ENCODE results near the gene DNTTIP2. TPM values are rescaled to one million over a fixed set of nuclear protein-coding genes. Genes with fewer than 3 reads are reported as not detected.
A peak's percentile ranks its signal among the peaks of the same experiment; 100 is the strongest.
"Not testable (repeated sequence)": the region's sequence is repeated elsewhere in the genome, so short reads cannot be mapped to it uniquely, and the experiment has no call there.

Gene DNTTIP2, protein sequence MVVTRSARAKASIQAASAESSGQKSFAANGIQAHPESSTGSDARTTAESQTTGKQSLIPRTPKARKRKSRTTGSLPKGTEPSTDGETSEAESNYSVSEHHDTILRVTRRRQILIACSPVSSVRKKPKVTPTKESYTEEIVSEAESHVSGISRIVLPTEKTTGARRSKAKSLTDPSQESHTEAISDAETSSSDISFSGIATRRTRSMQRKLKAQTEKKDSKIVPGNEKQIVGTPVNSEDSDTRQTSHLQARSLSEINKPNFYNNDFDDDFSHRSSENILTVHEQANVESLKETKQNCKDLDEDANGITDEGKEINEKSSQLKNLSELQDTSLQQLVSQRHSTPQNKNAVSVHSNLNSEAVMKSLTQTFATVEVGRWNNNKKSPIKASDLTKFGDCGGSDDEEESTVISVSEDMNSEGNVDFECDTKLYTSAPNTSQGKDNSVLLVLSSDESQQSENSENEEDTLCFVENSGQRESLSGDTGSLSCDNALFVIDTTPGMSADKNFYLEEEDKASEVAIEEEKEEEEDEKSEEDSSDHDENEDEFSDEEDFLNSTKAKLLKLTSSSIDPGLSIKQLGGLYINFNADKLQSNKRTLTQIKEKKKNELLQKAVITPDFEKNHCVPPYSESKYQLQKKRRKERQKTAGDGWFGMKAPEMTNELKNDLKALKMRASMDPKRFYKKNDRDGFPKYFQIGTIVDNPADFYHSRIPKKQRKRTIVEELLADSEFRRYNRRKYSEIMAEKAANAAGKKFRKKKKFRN
- polyA plus RNA-seq (2013, experiment 1 of 2), result 132 TPM
- 129 TPM for polyA plus RNA-seq (2013, experiment 2 of 2)

DNA sequence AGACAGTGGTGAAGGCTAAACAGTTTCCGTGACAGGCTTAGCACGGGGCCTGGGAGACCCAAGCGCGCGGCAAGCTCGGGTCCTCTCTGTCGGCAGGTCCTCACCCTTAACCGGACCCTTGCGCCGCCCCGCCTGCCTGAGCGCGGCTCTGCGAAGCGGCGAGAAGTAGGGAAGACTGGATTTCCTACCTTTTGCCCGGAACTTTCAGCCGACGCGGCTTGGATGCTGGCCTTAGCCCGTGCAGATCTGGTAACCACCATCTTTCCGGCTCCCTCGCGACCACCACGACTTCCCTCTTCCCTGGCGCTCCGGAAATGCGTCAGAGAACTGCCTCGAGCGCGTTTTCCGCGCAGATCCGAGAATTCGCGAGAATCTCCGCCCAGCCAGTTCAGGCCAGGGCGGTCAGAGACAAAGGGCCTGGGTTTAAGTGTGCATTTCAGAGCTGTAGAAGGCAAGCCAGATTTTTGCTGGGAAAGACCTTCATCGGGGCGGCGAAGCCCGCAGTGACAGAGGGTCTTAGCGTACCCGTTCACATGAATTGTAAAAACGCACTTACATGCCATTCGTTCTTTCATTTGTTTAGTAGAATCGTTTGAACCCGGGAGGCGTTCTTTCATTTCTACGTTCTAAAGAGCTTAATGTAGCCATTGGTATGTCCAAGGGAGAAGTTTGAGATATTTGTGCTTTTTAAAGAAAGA lies at the start of gene DNTTIP2:
Gene DNTTIP2 (minus strand): TSS at position 318 of the 698 bp plus-strand sequence. CDS start 58 bp downstream, at position 260.
- H3K27me3 ChIP-seq (ENCODE audit: insufficient read depth, low read length, poor library complexity), result no peaks in the 10 kb centered on the region
- no CpG with 5 or more reads among the region's 50 CpGs for WGBS (ENCODE audit: extremely low coverage, insufficient coverage, low lambda C conversion rate)
- H3K18ac ChIP-seq (ENCODE audit: low read length), result peak within 1 kb of the TSS; percentile 94

DNA sequence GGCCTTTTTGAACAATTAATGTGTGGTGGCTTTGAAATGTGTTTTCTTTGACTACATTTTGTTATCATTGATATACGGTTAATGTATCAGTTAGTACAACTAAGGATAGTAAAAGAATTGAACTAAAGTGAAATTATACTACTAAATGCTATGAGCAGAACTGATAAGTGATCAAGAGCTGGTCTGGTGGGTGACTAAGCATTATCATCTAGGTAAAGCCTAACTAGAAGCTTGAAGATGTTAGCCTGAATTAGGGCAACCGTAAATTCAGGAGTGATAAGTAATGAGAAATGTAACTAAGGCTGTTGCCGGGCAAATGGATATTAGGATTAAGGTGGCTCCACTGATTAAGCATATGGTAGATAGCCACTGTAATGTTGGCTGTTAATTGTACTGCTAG lies 46.2 kb upstream of the DNTTIP2 start:
- no peak overlapping the region for H3K4me3 ChIP-seq (ENCODE audit: low read length)
- no peak overlapping the region for H3K4ac ChIP-seq (ENCODE audit: low read depth, low read length)
- H3K4me1 ChIP-seq (ENCODE audit: control insufficient read depth, low read depth, low read length), result no peaks in the 10 kb centered on the region
- DNase-seq, result peak; percentile 9
- no peak overlapping the region for H3K18ac ChIP-seq (ENCODE audit: low read length)
- no peaks in the 10 kb centered on the region for H3K79me1 ChIP-seq (ENCODE audit: low read length)
- no peak overlapping the region for H3K4me2 ChIP-seq (ENCODE audit: low read length)
- no peak overlapping the region for H2BK5ac ChIP-seq (ENCODE audit: low read length)
- no peak overlapping the region for H4K5ac ChIP-seq (ENCODE audit: low read length)
- no peaks in the 10 kb centered on the region for H3K36me3 ChIP-seq (ENCODE audit: control insufficient read depth, insufficient read depth, low read length)
- H3K9ac ChIP-seq (ENCODE audit: low read length), result no peak overlapping the region
- no peak overlapping the region for H2AK5ac ChIP-seq (ENCODE audit: low read length)
- H3K79me2 ChIP-seq (ENCODE audit: control insufficient read depth, insufficient read depth, low read length), result no peaks in the 10 kb centered on the region
- no peak overlapping the region for H3K56ac ChIP-seq (ENCODE audit: low read length)
- no peak overlapping the region for H3K23ac ChIP-seq (ENCODE audit: low read length)
- H2BK15ac ChIP-seq (replicated peaks; ENCODE audit: low read depth), result no peak overlapping the region
- no peak overlapping the region for H2BK120ac ChIP-seq (ENCODE audit: low read depth, low read length)
- H4K8ac ChIP-seq (ENCODE audit: low read depth, low read length), result no peak overlapping the region
- WGBS (ENCODE audit: extremely low coverage, insufficient coverage, low lambda C conversion rate), result no CpG with 5 or more reads among the region's 3 CpGs
- H3K27me3 ChIP-seq (ENCODE audit: insufficient read depth, low read length, poor library complexity), result no peaks in the 10 kb centered on the region
- H3K27ac ChIP-seq (ENCODE audit: low read depth, low read length), result no peak overlapping the region

More for the DNA sequence above, at the start of gene DNTTIP2:
- H3K36me3 ChIP-seq (ENCODE audit: control insufficient read depth, insufficient read depth, low read length), result peaks cover 12% of the 10 kb centered on the region
- peak within 1 kb of the TSS; percentile 89 for H2BK5ac ChIP-seq (ENCODE audit: low read length)
- H2BK15ac ChIP-seq (replicated peaks; ENCODE audit: low read depth), result no peak within 1 kb of the TSS
- DNase-seq, result peak; percentile 97
- no peak within 1 kb of the TSS for H3K23ac ChIP-seq (ENCODE audit: low read length)
- peaks cover 13% of the 10 kb centered on the region for H3K79me1 ChIP-seq (ENCODE audit: low read length)
- peak within 1 kb of the TSS; percentile 88 for H2AK5ac ChIP-seq (ENCODE audit: low read length)
- H2BK120ac ChIP-seq (ENCODE audit: low read depth, low read length), result no peak within 1 kb of the TSS
- peak within 1 kb of the TSS; percentile 100 for H3K9ac ChIP-seq (ENCODE audit: low read length)
- peak within 1 kb of the TSS; percentile 20 for H3K4ac ChIP-seq (ENCODE audit: low read depth, low read length)
- H3K56ac ChIP-seq (ENCODE audit: low read length), result peak within 1 kb of the TSS; percentile 99
- peak within 1 kb of the TSS; percentile 94 for H3K4me3 ChIP-seq (ENCODE audit: low read length)
- peak within 1 kb of the TSS; percentile 100 for H4K5ac ChIP-seq (ENCODE audit: low read length)
- peaks cover 28% of the 10 kb centered on the region for H3K79me2 ChIP-seq (ENCODE audit: control insufficient read depth, insufficient read depth, low read length)
- peaks cover 3% of the 10 kb centered on the region for H3K4me1 ChIP-seq (ENCODE audit: control insufficient read depth, low read depth, low read length)
- peak within 1 kb of the TSS; percentile 96 for H4K8ac ChIP-seq (ENCODE audit: low read depth, low read length)
- peak within 1 kb of the TSS; percentile 86 for H3K27ac ChIP-seq (ENCODE audit: low read depth, low read length)
- peak within 1 kb of the TSS; percentile 99 for H3K4me2 ChIP-seq (ENCODE audit: low read length)

DNA sequence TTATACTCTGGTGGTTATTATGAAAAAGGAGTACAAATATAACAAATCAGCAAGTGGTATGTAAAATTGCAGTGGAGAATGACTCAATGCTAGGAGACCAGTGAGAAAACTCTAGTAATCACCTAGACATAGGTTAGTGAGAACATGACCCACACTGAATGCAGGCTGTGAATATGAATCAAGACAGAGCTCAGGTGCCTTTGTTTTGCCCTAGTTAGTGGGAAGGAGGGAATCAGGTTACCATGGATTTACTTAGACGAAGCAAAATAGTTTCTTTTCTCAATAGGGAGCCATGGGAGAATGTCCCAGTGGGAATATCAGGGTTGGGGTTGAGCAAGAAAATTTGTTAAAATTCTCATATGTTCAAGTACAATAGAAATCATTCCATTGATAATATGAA lies 40.8 kb upstream of the DNTTIP2 start:
- DNase-seq, result no peak
- no peak overlapping the region for H3K23ac ChIP-seq (ENCODE audit: low read length)
- H3K18ac ChIP-seq (ENCODE audit: low read length), result no peak overlapping the region
- H3K27ac ChIP-seq (ENCODE audit: low read depth, low read length), result no peak overlapping the region
- H2AK5ac ChIP-seq (ENCODE audit: low read length), result no peak overlapping the region
- H3K36me3 ChIP-seq (ENCODE audit: control insufficient read depth, insufficient read depth, low read length), result no peaks in the 10 kb centered on the region
- H3K79me1 ChIP-seq (ENCODE audit: low read length), result no peaks in the 10 kb centered on the region
- H3K4ac ChIP-seq (ENCODE audit: low read depth, low read length), result no peak overlapping the region
- H3K56ac ChIP-seq (ENCODE audit: low read length), result no peak overlapping the region
- H3K4me3 ChIP-seq (ENCODE audit: low read length), result no peak overlapping the region
- no peak overlapping the region for H3K4me2 ChIP-seq (ENCODE audit: low read length)
- H4K8ac ChIP-seq (ENCODE audit: low read depth, low read length), result no peak overlapping the region
- H3K79me2 ChIP-seq (ENCODE audit: control insufficient read depth, insufficient read depth, low read length), result no peaks in the 10 kb centered on the region
- H4K5ac ChIP-seq (ENCODE audit: low read length), result no peak overlapping the region
- H2BK120ac ChIP-seq (ENCODE audit: low read depth, low read length), result no peak overlapping the region
- H3K9ac ChIP-seq (ENCODE audit: low read length), result no peak overlapping the region
- no CpG with 5 or more reads among the region's 1 CpG for WGBS (ENCODE audit: extremely low coverage, insufficient coverage, low lambda C conversion rate)
- H3K4me1 ChIP-seq (ENCODE audit: control insufficient read depth, low read depth, low read length), result no peaks in the 10 kb centered on the region
- no peaks in the 10 kb centered on the region for H3K27me3 ChIP-seq (ENCODE audit: insufficient read depth, low read length, poor library complexity)
- H2BK15ac ChIP-seq (replicated peaks; ENCODE audit: low read depth), result no peak overlapping the region
- no peak overlapping the region for H2BK5ac ChIP-seq (ENCODE audit: low read length)

- no peak overlapping the region for H3K18ac ChIP-seq (ENCODE audit: low read length)
- H2BK120ac ChIP-seq (ENCODE audit: low read depth, low read length), result no peak overlapping the region
- H3K36me3 ChIP-seq (ENCODE audit: control insufficient read depth, insufficient read depth, low read length), result no peaks in the 10 kb centered on the region
- no peak overlapping the region for H3K4me2 ChIP-seq (ENCODE audit: low read length)
- no peak overlapping the region for H2AK5ac ChIP-seq (ENCODE audit: low read length)
- H3K27ac ChIP-seq (ENCODE audit: low read depth, low read length), result no peak overlapping the region
- H3K4ac ChIP-seq (ENCODE audit: low read depth, low read length), result no peak overlapping the region
- no peak overlapping the region for H2BK5ac ChIP-seq (ENCODE audit: low read length)
- H3K9ac ChIP-seq (ENCODE audit: low read length), result no peak overlapping the region
- H2BK15ac ChIP-seq (replicated peaks; ENCODE audit: low read depth), result no peak overlapping the region
- no peak for DNase-seq
- no peaks in the 10 kb centered on the region for H3K79me1 ChIP-seq (ENCODE audit: low read length)
- H4K5ac ChIP-seq (ENCODE audit: low read length), result no peak overlapping the region
- WGBS (ENCODE audit: extremely low coverage, insufficient coverage, low lambda C conversion rate), result no CpG with 5 or more reads among the region's 10 CpGs
- no peak overlapping the region for H3K56ac ChIP-seq (ENCODE audit: low read length)
- no peak overlapping the region for H3K4me3 ChIP-seq (ENCODE audit: low read length)
- no peaks in the 10 kb centered on the region for H3K4me1 ChIP-seq (ENCODE audit: control insufficient read depth, low read depth, low read length)
- H3K79me2 ChIP-seq (ENCODE audit: control insufficient read depth, insufficient read depth, low read length), result no peaks in the 10 kb centered on the region
- H3K27me3 ChIP-seq (ENCODE audit: insufficient read depth, low read length, poor library complexity), result no peaks in the 10 kb centered on the region
- H3K23ac ChIP-seq (ENCODE audit: low read length), result no peak overlapping the region
- no peak overlapping the region for H4K8ac ChIP-seq (ENCODE audit: low read depth, low read length)
These were observed 38.3 kb upstream of the DNTTIP2 start for GRCh38 chr1:93917302-93917701.

DNA sequence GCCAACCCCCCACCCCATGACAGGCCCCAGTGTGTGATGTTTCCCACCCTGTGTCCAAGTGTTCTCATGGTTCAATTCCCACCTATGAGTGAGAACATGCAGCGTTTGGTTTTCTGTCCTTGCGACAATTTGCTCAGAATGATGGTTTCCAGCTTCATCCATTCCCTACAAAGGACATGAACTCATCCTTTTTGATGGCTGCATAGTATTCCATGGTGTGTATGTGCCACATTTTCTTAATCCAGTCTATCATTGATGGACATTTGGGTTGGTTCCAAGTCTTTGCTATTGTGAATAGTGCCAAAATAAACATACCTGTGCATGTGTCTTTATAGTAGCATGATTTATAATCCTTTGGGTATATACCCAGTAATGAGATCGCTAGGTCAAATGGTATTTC lies 31.9 kb upstream of the DNTTIP2 start:
- DNase-seq; H3K9ac ChIP-seq (ENCODE audit: low read length); H3K36me3 ChIP-seq (ENCODE audit: control insufficient read depth, insufficient read depth, low read length); H3K4me2 ChIP-seq (ENCODE audit: low read length); H3K18ac ChIP-seq (ENCODE audit: low read length); H4K8ac ChIP-seq (ENCODE audit: low read depth, low read length); H3K4ac ChIP-seq (ENCODE audit: low read depth, low read length); H4K5ac ChIP-seq (ENCODE audit: low read length); H3K4me3 ChIP-seq (ENCODE audit: low read length); H2BK120ac ChIP-seq (ENCODE audit: low read depth, low read length); H3K79me2 ChIP-seq (ENCODE audit: control insufficient read depth, insufficient read depth, low read length); H3K23ac ChIP-seq (ENCODE audit: low read length); H3K79me1 ChIP-seq (ENCODE audit: low read length); H3K4me1 ChIP-seq (ENCODE audit: control insufficient read depth, low read depth, low read length); H2BK15ac ChIP-seq (replicated peaks; ENCODE audit: low read depth); H3K56ac ChIP-seq (ENCODE audit: low read length); H2BK5ac ChIP-seq (ENCODE audit: low read length); H2AK5ac ChIP-seq (ENCODE audit: low read length); H3K27ac ChIP-seq (ENCODE audit: low read depth, low read length); H3K27me3 ChIP-seq (ENCODE audit: insufficient read depth, low read length, poor library complexity): not testable (repeated sequence)
- no CpG with 5 or more reads among the region's 3 CpGs for WGBS (ENCODE audit: extremely low coverage, insufficient coverage, low lambda C conversion rate)

Measured in mesendoderm (in vitro differentiated cells).